OCI-LY1 (cell line): ENCODE results near the gene CTDNEP1.
A peak's percentile ranks its signal among the peaks of the same experiment; 100 is the strongest.

Source experiments
- H2AFZ ChIP-seq: fragments of 200-600 bp; sonication (generic), shearing (Covaris generic); 2 replicates; pipeline ENCODE4 v1.6.0; 2014; ENCODE audit warnings: antibody characterized with exemption, mild to moderate bottlenecking, low read length
- H3F3A ChIP-seq: fragments of 200-600 bp; sonication (generic), shearing (Covaris generic); 2 replicates; pipeline ENCODE4 v1.6.0; 2014; ENCODE audit warnings: mild to moderate bottlenecking, antibody characterized with exemption, low read length, moderate library complexity; ENCODE audit not compliant: insufficient read depth
- H3K27ac ChIP-seq: fragments of 200-600 bp; sonication (generic); 2 replicates; pipeline ENCODE4 v1.5.1; 2014; ENCODE audit warnings: low read length, mixed run types, mild to moderate bottlenecking, low read depth; ENCODE audit not compliant: poor library complexity, severe bottlenecking
- H3K27me3 ChIP-seq: fragments of 200-600 bp; sonication (generic); 2 replicates; pipeline ENCODE4 v1.6.0; 2014; ENCODE audit warnings: antibody characterized with exemption, mild to moderate bottlenecking, low read length, moderate library complexity; ENCODE audit not compliant: insufficient read depth
- H3K36me3 ChIP-seq: fragments of 200-600 bp; sonication (generic); 2 replicates; pipeline ENCODE4 v1.6.1; 2014; ENCODE audit warnings: mild to moderate bottlenecking, antibody characterized with exemption, low read length, moderate library complexity, mixed read lengths; ENCODE audit not compliant: insufficient read depth
- H3K4me1 ChIP-seq: fragments of 200-600 bp; sonication (generic); 2 replicates; pipeline ENCODE4 v1.5.1; 2014; ENCODE audit warnings: mild to moderate bottlenecking, low read length, moderate library complexity; ENCODE audit not compliant: insufficient read depth, severe bottlenecking
- H3K4me2 ChIP-seq: fragments of 200-600 bp; sonication (generic), shearing (Covaris generic); 2 replicates; pipeline ENCODE4 v1.6.1; 2014; ENCODE audit warnings: low read length
- H3K4me3 ChIP-seq: fragments of 200-600 bp; sonication (generic); 2 replicates; pipeline ENCODE4 v1.5.1; 2014; ENCODE audit warnings: low read length, low read depth, mild to moderate bottlenecking, mixed read lengths; ENCODE audit not compliant: poor library complexity, severe bottlenecking
- H3K79me2 ChIP-seq: fragments of 200-600 bp; shearing (Covaris generic); 2 replicates; pipeline ENCODE4 v1.6.1; 2016; ENCODE audit warnings: mixed run types, low read length, mixed read lengths; ENCODE audit not compliant: insufficient read depth
- H3K9ac ChIP-seq: fragments of 200-600 bp; sonication (generic), shearing (Covaris generic); 2 replicates; pipeline ENCODE4 v1.6.1; 2014; ENCODE audit warnings: mild to moderate bottlenecking, low read length, mixed read lengths
- H3K9me2 ChIP-seq: fragments of 200-600 bp; sonication (generic), shearing (Covaris generic); 2 replicates; pipeline ENCODE4 v1.6.1; 2014; ENCODE audit warnings: low read depth, mild to moderate bottlenecking, low read length, mixed read lengths
- H3K9me3 ChIP-seq: fragments of 200-600 bp; shearing (Covaris generic); 2 replicates; pipeline ENCODE4 v1.6.1; 2014; ENCODE audit warnings: low read length, mixed read lengths
- H4K20me1 ChIP-seq: fragments of 200-600 bp; sonication (generic), shearing (Covaris generic); 2 replicates; pipeline ENCODE4 v1.6.0; 2016; ENCODE audit warnings: mild to moderate bottlenecking, low read length; ENCODE audit not compliant: insufficient read depth
- CTCF ChIP-seq: fragments of 200-600 bp; sonication (generic), shearing (Covaris generic); IDR thresholded peaks from 2 replicates; pipeline ENCODE4 v1.5.1; 2017; ENCODE audit warnings: mild to moderate bottlenecking, antibody characterized with exemption, low read length, moderate library complexity, mixed read lengths
- EZH2 ChIP-seq: fragments of 200-600 bp; sonication (generic), shearing (Covaris generic); IDR thresholded peaks from 2 replicates; pipeline ENCODE4 v1.8.0; 2017; ENCODE audit warnings: borderline replicate concordance, mixed run types, mild to moderate bottlenecking, antibody characterized with exemption, low read length, moderate library complexity, mixed read lengths

Gene CTDNEP1

GRCh38 chr17:7219812-7220592 is 31.5 kb downstream of the CTDNEP1 start, which contains the start of the genes ACADVL and DLG4:
TSS of gene ACADVL (plus strand) at chr17:7219938. CDS start at chr17:7219985, 47 bp downstream.
TSS of gene DLG4 (minus strand) at chr17:7219836.
- Histone ChIP-seq H3K27me3 (no peaks in the 10 kb centered on the region), H3K4me2 (peak within 1 kb of the TSS; percentile 97), H3K36me3 (peaks cover 36% of the 10 kb centered on the region), H3K79me2 (no peaks in the 10 kb centered on the region), H4K20me1 (no peaks in the 10 kb centered on the region), H3K27ac (peak within 1 kb of the TSS; percentile 78), H3K9me3 (no peaks in the 10 kb centered on the region), H3F3A (no peaks in the 10 kb centered on the region), H3K4me3 (peak within 1 kb of the TSS; percentile 83), H3K9me2 (no peaks in the 10 kb centered on the region), H3K4me1 (peaks cover 27% of the 10 kb centered on the region), H3K9ac (peak within 1 kb of the TSS; percentile 87), H2AFZ (no peak within 1 kb of the TSS)
- TF ChIP-seq EZH2 (no peak), CTCF (no peak)

- H3K9me2 ChIP-seq, result no peaks in the 10 kb centered on the region
- TF ChIP-seq CTCF (no peak), EZH2 (no peak)
- H3K4me1 ChIP-seq, result peaks cover 32% of the 10 kb centered on the region
- no peaks in the 10 kb centered on the region for H3K27me3 ChIP-seq
- no peak overlapping the region for H2AFZ ChIP-seq
- no peaks in the 10 kb centered on the region for H4K20me1 ChIP-seq
- H3K4me2 ChIP-seq, result peak overlapping the region; percentile 97
- H3F3A ChIP-seq, result no peaks in the 10 kb centered on the region
- no peak overlapping the region for H3K27ac ChIP-seq
- H3K9ac ChIP-seq, result peak overlapping the region; percentile 87
- no peaks in the 10 kb centered on the region for H3K79me2 ChIP-seq
- H3K4me3 ChIP-seq, result peak overlapping the region; percentile 83
- no peaks in the 10 kb centered on the region for H3K9me3 ChIP-seq
- H3K36me3 ChIP-seq, result peaks cover 29% of the 10 kb centered on the region
Observed at GRCh38 chr17:7219229-7219811, 32.2 kb downstream of the CTDNEP1 start.

GRCh38 chr17:7218758-7219157 is 32.8 kb downstream of the CTDNEP1 start:
- Histone ChIP-seq H3K27me3 (no peaks in the 10 kb centered on the region), H3K9ac (no peak overlapping the region; the same call in 1 of the 2 replicates), H4K20me1 (no peaks in the 10 kb centered on the region), H3K9me2 (no peaks in the 10 kb centered on the region), H3K9me3 (no peaks in the 10 kb centered on the region), H3K27ac (no peak overlapping the region), H3F3A (no peaks in the 10 kb centered on the region), H3K4me1 (peaks cover 35% of the 10 kb centered on the region), H3K4me3 (no peak overlapping the region), H3K79me2 (no peaks in the 10 kb centered on the region), H3K36me3 (peaks cover 24% of the 10 kb centered on the region), H3K4me2 (no peak overlapping the region), H2AFZ (no peak overlapping the region)
- TF ChIP-seq CTCF, result no peak
- TF ChIP-seq EZH2, result no peak
